Suprapubic skin (tissue), 4 donors: Measurements from ENCODE around the gene REEP6. TPM values are rescaled to one million over a fixed set of nuclear protein-coding genes. Genes with fewer than 3 reads are reported as not detected.

Source experiments
- DNase-seq, 2 donors: peaks; one replicate each; pipeline ENCODE4 v3.0.0-alpha.2; 2019; ENCODE audit warnings: low spot score in 2 of 2
- H3K27ac ChIP-seq: fragments of 200-600 bp; sonication (generic); one replicate; pipeline ENCODE4 v1.5.1; 2019
- H3K27me3 ChIP-seq: fragments of 200-600 bp; sonication (generic); one replicate; pipeline ENCODE4 v1.5.1; 2019
- H3K36me3 ChIP-seq: fragments of 200-600 bp; sonication (generic); one replicate; pipeline ENCODE4 v1.5.1; 2019
- H3K4me1 ChIP-seq: fragments of 200-600 bp; sonication (generic); one replicate; pipeline ENCODE4 v1.5.1; 2019
- H3K4me3 ChIP-seq: fragments of 200-600 bp; sonication (generic); one replicate; pipeline ENCODE4 v1.5.1; 2019; ENCODE audit warnings: mild to moderate bottlenecking
- H3K9me3 ChIP-seq: fragments of 200-600 bp; sonication (generic); one replicate; pipeline ENCODE4 v1.5.1; 2019
- CTCF ChIP-seq, 2 donors: fragments of 200-600 bp in 1 of 2; fragments of 450-650 bp in 1 of 2; sonication (generic) in 1 of 2; IDR thresholded peaks; one replicate each; pipeline ENCODE4 v1.5.1; 2016 to 2019; ENCODE audit warnings: antibody characterized with exemption in 2 of 2, mild to moderate bottlenecking in 1 of 2, moderate library complexity in 1 of 2
- EP300 ChIP-seq: sonication (generic); formaldehyde crosslinking; IDR thresholded peaks from one replicate; pipeline ENCODE4 v1.6.1; 2017; ENCODE audit warnings: antibody characterized with exemption
- POLR2A ChIP-seq, 2 donors: fragments of 450-650 bp; IDR thresholded peaks; one replicate each; pipeline ENCODE4 v1.6.1; 2017; ENCODE audit warnings: antibody characterized with exemption in 2 of 2, mild to moderate bottlenecking in 2 of 2, moderate library complexity in 2 of 2
- POLR2AphosphoS5 ChIP-seq, 3 donors: sonication (generic); formaldehyde crosslinking; IDR thresholded peaks; one replicate each; pipeline ENCODE4 v1.6.1; 2017; ENCODE audit warnings: antibody characterized with exemption in 3 of 3
- WGBS: methylation state at CpG from one replicate; pipeline ENCODE4 v1.1.5; 2018; 5-methylcytosine and 5-hydroxymethylcytosine counted together
- total RNA-seq, 4 donors: library from RNA; depleted of rRNA; stranded (reverse); fragments of >200 nt; gene quantifications; one replicate each; pipeline ENCODE4 v1.1.0, GENCODE V29; 2016

The REEP6 gene
- total RNA-seq, 4 donors from 2014 or later, result 3.2 to 11.8 (median 8.1) TPM

GRCh38 chr19:1492474-1493006, 1.6 kb downstream of the REEP6 start:
- Histone ChIP-seq H3K27me3 (peaks cover 12% of the 10 kb centered on the region), H3K4me1 (peaks cover 33% of the 10 kb centered on the region), H3K36me3 (no peaks in the 10 kb centered on the region), H3K9me3 (no peaks in the 10 kb centered on the region), H3K27ac (no peak overlapping the region), H3K4me3 (no peak overlapping the region)
- WGBS, result 78% methylated on average over 9 of the region's 10 CpGs
- no peak for TF ChIP-seq EP300
- no peak for TF ChIP-seq CTCF (IDR thresholded peaks at IDR 0.05)
- no peak for TF ChIP-seq POLR2AphosphoS5 (IDR thresholded peaks at IDR 0.05)
- TF ChIP-seq POLR2A (IDR thresholded peaks at IDR 0.05), result no peak
- peak in 1 of 2 donors; percentile 74 for DNase-seq

- H3K4me1 ChIP-seq, result peaks cover 33% of the 10 kb centered on the region
- 73% methylated on average over 10 of the region's 15 CpGs for whole genome bisulfite sequencing
- H3K9me3 ChIP-seq, result no peaks in the 10 kb centered on the region
- H3K36me3 ChIP-seq, result no peaks in the 10 kb centered on the region
- no peak overlapping the region for H3K4me3 ChIP-seq
- peaks cover 16% of the 10 kb centered on the region for H3K27me3 ChIP-seq
- TF ChIP-seq POLR2AphosphoS5 (IDR thresholded peaks at IDR 0.05), result no peak
- no peak for TF ChIP-seq CTCF (IDR thresholded peaks at IDR 0.05)
- no peak for TF ChIP-seq EP300
- TF ChIP-seq POLR2A (IDR thresholded peaks at IDR 0.05), result no peak
- no peak overlapping the region for H3K27ac ChIP-seq
- peak in 1 of 2 donors; percentile 60 for DNase-seq
These were observed 3.3 kb downstream of the REEP6 start for GRCh38 chr19:1494115-1494815.

- TF ChIP-seq POLR2A (IDR thresholded peaks at IDR 0.05) (no peak), CTCF (IDR thresholded peaks at IDR 0.05) (no peak), EP300 (no peak), POLR2AphosphoS5 (IDR thresholded peaks at IDR 0.05) (no peak)
- Histone ChIP-seq H3K4me1 (peaks cover 25% of the 10 kb centered on the region), H3K9me3 (no peaks in the 10 kb centered on the region), H3K4me3 (no peak overlapping the region), H3K27ac (no peak overlapping the region), H3K36me3 (no peaks in the 10 kb centered on the region), H3K27me3 (peaks cover 16% of the 10 kb centered on the region)
- DNase-seq, result no peak
- WGBS, result 86% methylated on average over 32 of the region's 37 CpGs
These were observed 4.2 kb downstream of the REEP6 start for GRCh38 chr19:1495051-1495798.

GRCh38 chr19:1495799-1496713, 5.1 kb downstream of the REEP6 start:
- WGBS, result 61% methylated on average over 39 of the region's 40 CpGs
- H3K27ac ChIP-seq, result no peak overlapping the region
- TF ChIP-seq POLR2A (IDR thresholded peaks at IDR 0.05) (no peak), CTCF (IDR thresholded peaks at IDR 0.05) (no peak), EP300 (no peak), POLR2AphosphoS5 (IDR thresholded peaks at IDR 0.05) (no peak)
- no peaks in the 10 kb centered on the region for H3K9me3 ChIP-seq
- no peak for DNase-seq
- peaks cover 24% of the 10 kb centered on the region for H3K4me1 ChIP-seq
- no peaks in the 10 kb centered on the region for H3K36me3 ChIP-seq
- H3K4me3 ChIP-seq, result peak overlapping the region; percentile 20
- H3K27me3 ChIP-seq, result peaks cover 16% of the 10 kb centered on the region
